Thyroid gland (tissue), 4 donors: ENCODE data around the gene GALNTL6. TPM values are rescaled to one million over a fixed set of nuclear protein-coding genes. Genes with fewer than 3 reads are reported as not detected.

Source experiments
- DNase-seq, 2 donors: peaks; one replicate each; pipeline ENCODE4 v3.0.0-alpha.2; 2019
- H3K27ac ChIP-seq, 3 donors: fragments of 200-600 bp; sonication (generic); 1 replicate in 2 of 3; 2 replicates in 1 of 3; pipeline ENCODE4 v1.5.1; 2016 to 2019; ENCODE audit warnings: mild to moderate bottlenecking in 1 of 3, moderate library complexity in 1 of 3
- H3K27me3 ChIP-seq: fragments of 200-600 bp; sonication (generic); one replicate; pipeline ENCODE4 v1.5.1; 2019
- H3K36me3 ChIP-seq, 2 donors: fragments of 200-600 bp; sonication (generic); one replicate each; pipeline ENCODE4 v1.5.1; 2016 to 2019
- H3K4me1 ChIP-seq, 2 donors: fragments of 200-600 bp; sonication (generic); one replicate each; pipeline ENCODE4 v1.5.1; 2017 to 2019
- H3K4me3 ChIP-seq, 3 donors: fragments of 200-600 bp; sonication (generic); replicated peaks in 1 of 3; 1 replicate in 2 of 3; 2 replicates in 1 of 3; pipeline ENCODE4 v1.5.1; 2016; ENCODE audit warnings: mild to moderate bottlenecking in 1 of 3
- H3K9me3 ChIP-seq: fragments of 200-600 bp; sonication (generic); one replicate; pipeline ENCODE4 v1.5.1; 2017
- POLR2A ChIP-seq, 2 donors: fragments of 450-650 bp; IDR thresholded peaks; one replicate each; pipeline ENCODE4 v1.6.1; 2017; ENCODE audit warnings: antibody characterized with exemption in 2 of 2, mild to moderate bottlenecking in 2 of 2, moderate library complexity in 1 of 2
- WGBS, 2 donors: methylation state at CpG; one replicate each; pipeline ENCODE4 v1.1.5; 2017; 5-methylcytosine and 5-hydroxymethylcytosine counted together
- intact Hi-C: fragments of 100-400 bp; cut with DNase I; formaldehyde crosslinking; loops from one replicate; pipeline ENCODE4 v1.15.1; 2023
- total RNA-seq, 4 donors: library from RNA; depleted of rRNA; stranded (reverse); fragments of >200 nt; gene quantifications; one replicate each; pipeline ENCODE4 v1.2.3, GENCODE V29; 2016
- TF ChIP-seq, protein P1 (sequence below), 6 experiments: fragments of 200-600 bp in 3 of 6; fragments of 450-650 bp in 3 of 6; sonication (generic) in 3 of 6; IDR thresholded peaks; one replicate each; pipeline ENCODE4 v1.5.1; 2016 to 2019; ENCODE audit warnings: antibody characterized with exemption in 6 of 6, mild to moderate bottlenecking in 2 of 6, inconsistent platforms in 1 of 6, moderate library complexity in 1 of 6

GALNTL6 gene
- total RNA-seq, 4 donors from 2014 or later: not detected

GRCh38 chr4:172514801-172515200 is 701.6 kb downstream of the GALNTL6 start:
- no peak for DNase-seq
- TF ChIP-seq, protein P1, sequence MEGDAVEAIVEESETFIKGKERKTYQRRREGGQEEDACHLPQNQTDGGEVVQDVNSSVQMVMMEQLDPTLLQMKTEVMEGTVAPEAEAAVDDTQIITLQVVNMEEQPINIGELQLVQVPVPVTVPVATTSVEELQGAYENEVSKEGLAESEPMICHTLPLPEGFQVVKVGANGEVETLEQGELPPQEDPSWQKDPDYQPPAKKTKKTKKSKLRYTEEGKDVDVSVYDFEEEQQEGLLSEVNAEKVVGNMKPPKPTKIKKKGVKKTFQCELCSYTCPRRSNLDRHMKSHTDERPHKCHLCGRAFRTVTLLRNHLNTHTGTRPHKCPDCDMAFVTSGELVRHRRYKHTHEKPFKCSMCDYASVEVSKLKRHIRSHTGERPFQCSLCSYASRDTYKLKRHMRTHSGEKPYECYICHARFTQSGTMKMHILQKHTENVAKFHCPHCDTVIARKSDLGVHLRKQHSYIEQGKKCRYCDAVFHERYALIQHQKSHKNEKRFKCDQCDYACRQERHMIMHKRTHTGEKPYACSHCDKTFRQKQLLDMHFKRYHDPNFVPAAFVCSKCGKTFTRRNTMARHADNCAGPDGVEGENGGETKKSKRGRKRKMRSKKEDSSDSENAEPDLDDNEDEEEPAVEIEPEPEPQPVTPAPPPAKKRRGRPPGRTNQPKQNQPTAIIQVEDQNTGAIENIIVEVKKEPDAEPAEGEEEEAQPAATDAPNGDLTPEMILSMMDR (IDR thresholded peaks at IDR 0.05): no peak
- no peak for TF ChIP-seq POLR2A (IDR thresholded peaks at IDR 0.05)
- intact Hi-C loops: no loop called here
- no peak overlapping the region for H3K27ac ChIP-seq
- no peak overlapping the region for H3K4me3 ChIP-seq
- H3K4me1 ChIP-seq: no peaks in the 10 kb centered on the region
- H3K27me3 ChIP-seq: no peaks in the 10 kb centered on the region
- no peaks in the 10 kb centered on the region for H3K9me3 ChIP-seq
- no peaks in the 10 kb centered on the region for H3K36me3 ChIP-seq

DNA sequence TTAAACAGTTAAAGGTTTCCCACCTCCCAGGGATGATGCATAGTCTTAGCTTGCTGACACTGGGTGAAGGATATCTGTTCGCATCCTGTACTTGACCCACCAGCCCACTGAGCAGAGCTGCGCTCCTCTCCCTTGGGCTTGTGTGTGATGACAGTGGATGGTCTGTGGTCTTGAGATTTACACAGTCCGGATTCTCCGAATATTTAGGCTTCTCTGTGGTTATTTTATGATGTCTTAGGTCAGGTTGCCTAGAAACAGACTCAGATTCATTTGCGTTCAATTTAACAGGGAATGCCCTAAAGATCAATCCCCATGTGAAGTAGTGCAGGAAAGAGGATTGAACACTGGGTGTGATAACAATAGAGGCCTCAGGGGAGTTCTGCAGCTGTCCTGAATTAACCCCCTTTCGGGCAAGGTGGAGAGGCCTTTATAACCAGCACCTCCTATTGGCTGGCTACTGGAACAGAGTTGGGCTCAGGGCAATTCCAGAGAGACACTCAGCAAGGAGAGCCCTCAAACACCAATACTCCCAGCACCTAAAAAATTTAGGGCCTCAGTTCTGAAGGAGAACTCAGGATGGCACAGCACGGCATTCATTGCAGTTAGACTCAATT is 702.2 kb downstream of the GALNTL6 start:
- TF ChIP-seq, protein P1 (IDR thresholded peaks at IDR 0.05): no peak
- TF ChIP-seq POLR2A (IDR thresholded peaks at IDR 0.05): no peak
- Histone ChIP-seq H3K36me3 (no peaks in the 10 kb centered on the region), H3K4me1 (no peaks in the 10 kb centered on the region), H3K9me3 (no peaks in the 10 kb centered on the region), H3K27ac (no peak overlapping the region), H3K4me3 (no peak overlapping the region), H3K27me3 (no peaks in the 10 kb centered on the region)
- intact Hi-C loops: no loop called here
- WGBS, 2 donors: 92% methylated on average over 7 of the region's 7 CpGs
- no peak for DNase-seq

GRCh38 chr4:172517391-172517790 is 704.2 kb downstream of the GALNTL6 start:
- Histone ChIP-seq H3K9me3 (no peaks in the 10 kb centered on the region), H3K27me3 (no peaks in the 10 kb centered on the region), H3K4me3 (no peak overlapping the region), H3K4me1 (no peaks in the 10 kb centered on the region), H3K36me3 (no peaks in the 10 kb centered on the region), H3K27ac (no peak overlapping the region)
- intact Hi-C loops: no loop called here
- TF ChIP-seq, protein P1 (IDR thresholded peaks at IDR 0.05): no peak
- no peak for TF ChIP-seq POLR2A (IDR thresholded peaks at IDR 0.05)
- WGBS, 2 donors: 31 to 37% methylated on average over 2 of the region's 2 CpGs
- no peak for DNase-seq

- 73 to 89% methylated on average over 1 of the region's 1 CpG for WGBS, 2 donors
- no peaks in the 10 kb centered on the region for H3K4me1 ChIP-seq
- DNase-seq: no peak
Measured at GRCh38 chr4:172521248-172521647, 708.0 kb downstream of the GALNTL6 start.

DNA sequence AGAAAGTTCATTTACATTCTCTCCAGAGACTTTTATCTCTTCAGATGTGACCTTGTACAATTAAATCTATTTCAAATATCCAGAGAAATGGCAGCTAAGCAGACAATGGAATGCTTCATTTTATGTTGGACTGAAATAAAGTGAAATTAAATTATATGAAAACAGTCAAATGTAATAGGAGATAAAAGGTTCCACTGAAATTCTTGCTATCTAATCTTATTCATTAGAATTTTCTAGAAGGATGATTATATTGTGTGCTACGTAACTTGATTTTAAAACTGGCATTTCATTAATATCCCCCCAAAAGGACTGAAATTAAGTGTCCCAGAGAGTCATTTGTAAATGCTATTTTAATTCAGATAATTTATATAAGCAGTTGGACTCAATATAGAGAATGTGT is 708.5 kb downstream of the GALNTL6 start:
- no peak overlapping the region for H3K27ac ChIP-seq
- H3K4me3 ChIP-seq: no peak overlapping the region
- intact Hi-C loops: no loop called here
- no peaks in the 10 kb centered on the region for H3K36me3 ChIP-seq
- 91 to 93% methylated on average over 1 of the region's 1 CpG for WGBS, 2 donors
- H3K4me1 ChIP-seq: no peaks in the 10 kb centered on the region
- no peaks in the 10 kb centered on the region for H3K27me3 ChIP-seq
- TF ChIP-seq, protein P1 (IDR thresholded peaks at IDR 0.05): no peak
- TF ChIP-seq POLR2A (IDR thresholded peaks at IDR 0.05): no peak
- no peaks in the 10 kb centered on the region for H3K9me3 ChIP-seq
- DNase-seq: no peak

More at GRCh38 chr4:172521248-172521647, 708.0 kb downstream of the GALNTL6 start:
- H3K4me3 ChIP-seq: no peak overlapping the region
- TF ChIP-seq POLR2A (IDR thresholded peaks at IDR 0.05): no peak
- TF ChIP-seq, protein P1 (IDR thresholded peaks at IDR 0.05): no peak
- no peaks in the 10 kb centered on the region for H3K36me3 ChIP-seq
- no peaks in the 10 kb centered on the region for H3K9me3 ChIP-seq
- intact Hi-C loops: no loop called here
- no peaks in the 10 kb centered on the region for H3K27me3 ChIP-seq
- no peak overlapping the region for H3K27ac ChIP-seq
